Neural cell (in vitro differentiated cells): ENCODE data around the gene GNG3.

ENCODE experiments used
- EP300 ChIP-seq: fragments of 450-650 bp; conservative IDR thresholded peaks from 2 replicates; pipeline ENCODE4 v1.6.1; 2014; ENCODE audit warnings: antibody characterized with exemption, mild to moderate bottlenecking, moderate library complexity; ENCODE audit not compliant: poor library complexity, severe bottlenecking
- EZH2 ChIP-seq: fragments of 200-600, 300-800 bp; shearing (Covaris generic), sonication (generic); IDR thresholded peaks from 2 replicates; pipeline ENCODE4 v1.6.1; 2014; ENCODE audit warnings: antibody characterized with exemption, low read length, borderline replicate concordance, mild to moderate bottlenecking; ENCODE audit not compliant: insufficient read depth, poor library complexity, severe bottlenecking
- POLR2AphosphoS5 ChIP-seq: IDR thresholded peaks from 2 replicates; pipeline ENCODE4 v1.6.1; 2012
- RAD21 ChIP-seq: fragments of 450-650 bp; conservative IDR thresholded peaks from 2 replicates; pipeline ENCODE4 v1.6.1; 2014; ENCODE audit warnings: antibody characterized with exemption, mild to moderate bottlenecking, moderate library complexity
- TF ChIP-seq, protein P1 (sequence below): fragments of 450-650 bp; IDR thresholded peaks from 2 replicates; pipeline ENCODE4 v1.5.1; 2014; ENCODE audit warnings: antibody characterized with exemption, mild to moderate bottlenecking, moderate library complexity; ENCODE audit not compliant: poor library complexity, severe bottlenecking
- TF ChIP-seq, protein P2 (sequence below): IDR thresholded peaks from 2 replicates; pipeline ENCODE4 v1.6.1; 2012; ENCODE audit warnings: borderline replicate concordance

DNA sequence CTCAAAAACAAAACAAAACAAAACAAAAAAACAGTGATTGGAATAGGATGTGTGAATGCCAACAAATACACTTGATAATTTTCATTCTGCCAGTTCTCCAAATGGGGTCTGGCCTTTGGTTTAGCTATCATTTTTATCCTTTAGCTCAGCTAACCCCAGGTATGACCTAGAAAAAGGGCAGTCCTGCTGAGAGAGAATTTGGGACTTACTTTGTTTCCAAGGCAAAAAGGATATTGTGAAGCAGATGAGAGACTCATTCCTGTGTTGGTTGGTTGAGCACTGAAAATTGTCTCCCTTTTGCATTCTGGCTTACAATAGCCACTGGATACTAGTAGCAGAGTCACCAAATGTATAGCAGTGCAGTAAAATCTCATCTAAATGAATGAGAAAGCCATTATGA lies 29.7 kb downstream of the GNG3 start:
- TF ChIP-seq, protein P1, sequence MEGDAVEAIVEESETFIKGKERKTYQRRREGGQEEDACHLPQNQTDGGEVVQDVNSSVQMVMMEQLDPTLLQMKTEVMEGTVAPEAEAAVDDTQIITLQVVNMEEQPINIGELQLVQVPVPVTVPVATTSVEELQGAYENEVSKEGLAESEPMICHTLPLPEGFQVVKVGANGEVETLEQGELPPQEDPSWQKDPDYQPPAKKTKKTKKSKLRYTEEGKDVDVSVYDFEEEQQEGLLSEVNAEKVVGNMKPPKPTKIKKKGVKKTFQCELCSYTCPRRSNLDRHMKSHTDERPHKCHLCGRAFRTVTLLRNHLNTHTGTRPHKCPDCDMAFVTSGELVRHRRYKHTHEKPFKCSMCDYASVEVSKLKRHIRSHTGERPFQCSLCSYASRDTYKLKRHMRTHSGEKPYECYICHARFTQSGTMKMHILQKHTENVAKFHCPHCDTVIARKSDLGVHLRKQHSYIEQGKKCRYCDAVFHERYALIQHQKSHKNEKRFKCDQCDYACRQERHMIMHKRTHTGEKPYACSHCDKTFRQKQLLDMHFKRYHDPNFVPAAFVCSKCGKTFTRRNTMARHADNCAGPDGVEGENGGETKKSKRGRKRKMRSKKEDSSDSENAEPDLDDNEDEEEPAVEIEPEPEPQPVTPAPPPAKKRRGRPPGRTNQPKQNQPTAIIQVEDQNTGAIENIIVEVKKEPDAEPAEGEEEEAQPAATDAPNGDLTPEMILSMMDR = no peak
- no peak for TF ChIP-seq EP300
- TF ChIP-seq, protein P2, sequence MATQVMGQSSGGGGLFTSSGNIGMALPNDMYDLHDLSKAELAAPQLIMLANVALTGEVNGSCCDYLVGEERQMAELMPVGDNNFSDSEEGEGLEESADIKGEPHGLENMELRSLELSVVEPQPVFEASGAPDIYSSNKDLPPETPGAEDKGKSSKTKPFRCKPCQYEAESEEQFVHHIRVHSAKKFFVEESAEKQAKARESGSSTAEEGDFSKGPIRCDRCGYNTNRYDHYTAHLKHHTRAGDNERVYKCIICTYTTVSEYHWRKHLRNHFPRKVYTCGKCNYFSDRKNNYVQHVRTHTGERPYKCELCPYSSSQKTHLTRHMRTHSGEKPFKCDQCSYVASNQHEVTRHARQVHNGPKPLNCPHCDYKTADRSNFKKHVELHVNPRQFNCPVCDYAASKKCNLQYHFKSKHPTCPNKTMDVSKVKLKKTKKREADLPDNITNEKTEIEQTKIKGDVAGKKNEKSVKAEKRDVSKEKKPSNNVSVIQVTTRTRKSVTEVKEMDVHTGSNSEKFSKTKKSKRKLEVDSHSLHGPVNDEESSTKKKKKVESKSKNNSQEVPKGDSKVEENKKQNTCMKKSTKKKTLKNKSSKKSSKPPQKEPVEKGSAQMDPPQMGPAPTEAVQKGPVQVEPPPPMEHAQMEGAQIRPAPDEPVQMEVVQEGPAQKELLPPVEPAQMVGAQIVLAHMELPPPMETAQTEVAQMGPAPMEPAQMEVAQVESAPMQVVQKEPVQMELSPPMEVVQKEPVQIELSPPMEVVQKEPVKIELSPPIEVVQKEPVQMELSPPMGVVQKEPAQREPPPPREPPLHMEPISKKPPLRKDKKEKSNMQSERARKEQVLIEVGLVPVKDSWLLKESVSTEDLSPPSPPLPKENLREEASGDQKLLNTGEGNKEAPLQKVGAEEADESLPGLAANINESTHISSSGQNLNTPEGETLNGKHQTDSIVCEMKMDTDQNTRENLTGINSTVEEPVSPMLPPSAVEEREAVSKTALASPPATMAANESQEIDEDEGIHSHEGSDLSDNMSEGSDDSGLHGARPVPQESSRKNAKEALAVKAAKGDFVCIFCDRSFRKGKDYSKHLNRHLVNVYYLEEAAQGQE = no peak
- no peak for TF ChIP-seq EZH2
- TF ChIP-seq POLR2AphosphoS5 = no peak
- TF ChIP-seq RAD21 = no peak
